ENCODE measurements around the gene PRKAG1. TPM values are rescaled to one million over a fixed set of nuclear protein-coding genes. Genes with fewer than 3 reads are reported as not detected.

PRKAG1 gene
- total and polyA plus RNA-seq, 10 of the 15 experiments (the other 5 are each of a cell fraction or from before 2014, with no cell fraction given): 44.5 to 91.6 (median 60.9) TPM

GRCh38 chr12:49055978-49056754 is 37.6 kb upstream of the PRKAG1 start:
- intact Hi-C loops (cut with micrococcal nuclease; ENCODE audit: unreplicated experiment): no loop called here
- Histone ChIP-seq H3K27me3 (replicated peaks in 1 of 2; ENCODE audit: control insufficient read depth in 2 of 2, insufficient read depth in 2 of 2, low read length in 1 of 2) (no peaks in the 10 kb centered on the region), H3K9me3 (replicated peaks; ENCODE audit: control insufficient read depth, insufficient read depth, low read length) (no peaks in the 10 kb centered on the region), H3K79me2 (ENCODE audit: control insufficient read depth, insufficient read depth, low read length) (peaks cover 70% of the 10 kb centered on the region), H3K4me1 (ENCODE audit: control insufficient read depth, insufficient read depth, low read length) (peaks cover 6% of the 10 kb centered on the region; the same call in 1 of the 2 replicates), H4K20me1 (ENCODE audit: control insufficient read depth, insufficient read depth) (peaks cover 27% of the 10 kb centered on the region), H3K27ac (ENCODE audit: control insufficient read depth, insufficient read depth) (0 out of 2 replicates have a peak overlapping the region, but pooled peaks have one; percentile 25), H3K4me3 (peak overlapping the region; percentile 99), H2AFZ (ENCODE audit: control insufficient read depth, low read depth, low read length) (no peak overlapping the region), H3K4me2 (ENCODE audit: control insufficient read depth, insufficient read depth) (peak overlapping the region; percentile 88), H3K36me3 (ENCODE audit: control insufficient read depth in 2 of 2, insufficient read depth in 2 of 2, low read length in 1 of 2) (peaks cover 24 to 36% of the 10 kb centered on the region in 2 experiments), H3K9ac (ENCODE audit: control insufficient read depth, insufficient read depth, low read length) (peak overlapping the region; percentile 98)
- ChIA-PET RAD21 (ENCODE audit: unreplicated experiment) (interaction anchor here (1.0 to 2.1 kb wide), 2 partner anchors 13 to 59 kb away, joined by 5 to 8 read pairs; partner anchors contain the start of gene RHEBL1), POLR2A (interaction anchor here (0.6 to 5.4 kb wide), 8 partner anchors 14 to 208 kb away, joined by 3 to 32 read pairs (median 6); partner anchors contain the start of genes FKBP11, RHEBL1 and TUBA1B), CTCF (interaction anchor here (0.5 to 5.0 kb wide), 13 partner anchors 8 to 75 kb away, joined by 3 to 26 read pairs (median 6); partner anchors contain the start of genes PRKAG1, RHEBL1 and TUBA1B), SMC1A (ENCODE audit: uncharacterized antibody, unreplicated experiment) (interaction anchor here (0.6 to 1.3 kb wide), 4 partner anchors 9 to 59 kb away, joined by 3 to 5 read pairs (median 3); partner anchors contain the start of gene LMBR1L)
- DNase-seq (ENCODE audit: low read depth, low spot score) (peak; percentile 65), FAIRE-seq (peak; percentile 100), ATAC-seq (peak; percentile 84)
- in situ Hi-C loops (cut with MboI): no loop called here
- BruUV-seq (replicated peaks): no TSS peak
- WGBS (ENCODE audit: insufficient coverage, insufficient replicate concordance, low lambda C conversion rate, missing lambda C conversion rate): 8% methylated on average over 7 of the region's 7 CpGs
- TF ChIP-seq EGR1 (IDR thresholded peaks at IDR 0.05; ENCODE audit: borderline replicate concordance in 1 of 2, low read depth in 2 of 2, low read length in 2 of 2) (no peak), ZBTB40 (IDR thresholded peaks at IDR 0.05; ENCODE audit: borderline replicate concordance) (peak; percentile 58), NKRF (conservative IDR thresholded peaks at IDR 0.05) (no peak), SMARCA5 (IDR thresholded peaks at IDR 0.05) (peak; percentile 81; the same call in 1 of the 2 replicates), CHD2 (IDR thresholded peaks at IDR 0.05; ENCODE audit: borderline replicate concordance, low read depth, low read length) (peak; percentile 49; the same call in 1 of the 2 replicates), SIX5 (IDR thresholded peaks at IDR 0.05; ENCODE audit: low read depth, low read length, severe bottlenecking) (peak; percentile 91), NRF1 (conservative IDR thresholded peaks at IDR 0.05; ENCODE audit: low read depth, low read length) (peak; percentile 59), YY1 (IDR thresholded peaks at IDR 0.05; ENCODE audit: low read depth, low read length) (0 out of 2 replicates have a peak, but pooled peaks have one; percentile 17), SREBF1 (IDR thresholded peaks at IDR 0.05; ENCODE audit: low read length) (peak; percentile 21; the same call in 1 of the 2 replicates), HCFC1 (IDR thresholded peaks at IDR 0.05; ENCODE audit: low read length) (peak; percentile 89), ZBTB11 (CRISPR knock-in tag; IDR thresholded peaks at IDR 0.05) (0 out of 2 replicates have a peak, but pooled peaks have one; percentile 35), ZNF217 (IDR thresholded peaks at IDR 0.05) (no peak)

Data from GM12878 (cell line).